AG04449 (cell line): Measurements from ENCODE around the gene BNIP3.

Source experiments
- CTCF ChIA-PET: fragments of 350-600 bp; formaldehyde crosslinking; extraction: SDS; loops from one replicate; lab custom pipeline; 2021; ENCODE audit warnings: antibody characterized with exemption; lab: Yijun Ruan, JAX
- POLR2A ChIA-PET: fragments of 400-600, 350-600 bp; formaldehyde crosslinking; extraction: SDS; loops from one replicate; lab custom pipeline; 2020; ENCODE audit warnings: antibody characterized with exemption, inconsistent platforms; lab: Yijun Ruan, JAX
- DNase-seq: peaks from one replicate; pipeline ENCODE4 v3.0.0-alpha.2; 2010; ENCODE audit warnings: low read depth, low spot score
- H3K4me3 ChIP-seq: 2 replicates; pipeline ENCODE4 v1.5.1; 2011; ENCODE audit warnings: low read depth, mild to moderate bottlenecking, control low read depth, low read length
- TF ChIP-seq, protein P1 (sequence below): IDR thresholded peaks from one replicate; pipeline ENCODE4 v1.5.1; 2011; ENCODE audit warnings: mild to moderate bottlenecking, moderate library complexity, low read length, control low read depth, inconsistent platforms; ENCODE audit not compliant: insufficient read depth; ENCODE audit errors: missing control alignments

BNIP3 gene

DNA sequence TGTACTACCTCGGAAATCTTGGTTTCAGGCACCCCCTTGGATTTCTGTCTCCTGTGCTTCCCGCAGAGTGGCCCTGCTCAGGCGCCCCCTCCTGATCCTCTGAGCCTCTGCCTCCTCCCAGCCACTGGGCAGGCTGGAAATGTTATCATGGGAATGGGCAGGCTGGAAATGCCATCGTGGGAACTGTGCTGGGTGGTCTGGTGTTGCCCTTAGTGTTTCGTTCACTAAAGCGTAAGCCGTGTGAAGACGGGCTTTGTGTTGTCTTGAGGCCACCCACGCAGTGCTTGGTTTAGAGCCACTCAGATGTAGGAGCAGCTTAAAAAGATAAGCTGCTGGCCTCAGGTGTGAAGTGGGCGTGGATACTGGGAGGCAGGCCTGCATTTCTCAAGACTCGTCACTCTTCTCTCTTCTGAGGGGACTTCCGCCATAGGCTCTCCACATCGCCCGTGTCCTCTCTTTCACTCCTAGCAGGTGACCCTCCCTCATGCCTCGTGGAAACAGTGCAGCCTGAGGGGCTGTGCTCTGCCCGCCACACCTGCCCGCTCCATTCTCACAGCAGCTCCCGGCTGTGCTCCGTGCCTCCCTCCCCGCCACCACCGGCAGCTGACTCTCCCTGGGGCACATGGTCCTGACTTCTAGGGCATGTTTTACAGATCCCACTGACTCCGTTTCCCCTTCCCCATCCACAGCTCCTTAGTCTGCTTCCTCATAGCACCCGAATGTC lies 52.4 kb downstream of the BNIP3 start:
- H3K4me3 ChIP-seq: no peak overlapping the region
- CTCF ChIA-PET: interaction anchor here (1.1 kb wide), 1 partner anchor 16 kb away, joined by 3 read pairs; no protein-coding TSS in a partner anchor
- TF ChIP-seq, protein P1, sequence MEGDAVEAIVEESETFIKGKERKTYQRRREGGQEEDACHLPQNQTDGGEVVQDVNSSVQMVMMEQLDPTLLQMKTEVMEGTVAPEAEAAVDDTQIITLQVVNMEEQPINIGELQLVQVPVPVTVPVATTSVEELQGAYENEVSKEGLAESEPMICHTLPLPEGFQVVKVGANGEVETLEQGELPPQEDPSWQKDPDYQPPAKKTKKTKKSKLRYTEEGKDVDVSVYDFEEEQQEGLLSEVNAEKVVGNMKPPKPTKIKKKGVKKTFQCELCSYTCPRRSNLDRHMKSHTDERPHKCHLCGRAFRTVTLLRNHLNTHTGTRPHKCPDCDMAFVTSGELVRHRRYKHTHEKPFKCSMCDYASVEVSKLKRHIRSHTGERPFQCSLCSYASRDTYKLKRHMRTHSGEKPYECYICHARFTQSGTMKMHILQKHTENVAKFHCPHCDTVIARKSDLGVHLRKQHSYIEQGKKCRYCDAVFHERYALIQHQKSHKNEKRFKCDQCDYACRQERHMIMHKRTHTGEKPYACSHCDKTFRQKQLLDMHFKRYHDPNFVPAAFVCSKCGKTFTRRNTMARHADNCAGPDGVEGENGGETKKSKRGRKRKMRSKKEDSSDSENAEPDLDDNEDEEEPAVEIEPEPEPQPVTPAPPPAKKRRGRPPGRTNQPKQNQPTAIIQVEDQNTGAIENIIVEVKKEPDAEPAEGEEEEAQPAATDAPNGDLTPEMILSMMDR: no peak
- DNase-seq: no peak
- POLR2A ChIA-PET: no interaction called here

DNA sequence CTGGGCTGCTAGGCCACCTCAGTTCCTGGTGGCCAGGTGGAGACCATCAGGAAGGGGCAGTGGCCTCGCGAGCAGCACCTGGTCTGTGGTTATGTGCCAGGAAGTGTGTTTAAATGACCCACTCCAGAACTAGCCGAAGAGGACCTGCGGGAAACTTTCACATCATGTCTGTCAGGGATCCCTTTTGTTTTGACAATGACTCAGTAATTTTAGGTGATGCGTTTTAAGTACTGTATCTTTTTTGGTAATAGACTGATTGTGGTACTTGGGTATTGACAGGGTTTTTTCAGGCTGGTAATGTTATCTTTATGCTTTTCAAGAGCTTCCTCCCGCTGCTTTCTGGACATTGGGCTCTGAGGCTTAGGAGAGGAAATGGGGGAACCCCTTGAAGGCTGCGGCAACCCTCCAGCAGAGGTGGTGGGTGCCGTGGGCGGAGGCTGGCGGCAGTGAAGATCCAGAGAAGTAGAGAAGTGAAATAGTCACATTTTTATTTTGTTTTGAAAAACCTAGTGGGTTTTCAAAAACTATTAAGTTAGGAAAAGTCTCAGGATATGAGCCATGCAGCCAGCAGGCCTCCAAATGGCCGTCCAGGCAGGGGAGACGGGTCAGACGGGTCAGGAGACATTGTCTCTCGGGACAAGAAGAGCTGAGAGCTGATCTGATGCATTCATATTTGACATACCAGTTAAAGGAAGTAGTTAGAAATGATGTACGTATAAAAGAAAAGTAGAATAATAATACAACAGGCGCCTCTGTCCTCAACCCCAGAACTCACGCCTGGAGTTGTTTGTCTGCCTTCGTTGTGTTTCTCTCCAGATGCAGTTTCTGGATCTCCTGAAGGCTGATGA lies 53.3 kb downstream of the BNIP3 start:
- no peak overlapping the region for H3K4me3 ChIP-seq
- ChIA-PET POLR2A (no interaction called here), CTCF (interaction anchor here (1.1 kb wide), 1 partner anchor 17 kb away, joined by 3 read pairs; no protein-coding TSS in a partner anchor)
- TF ChIP-seq, protein P1: no peak
- DNase-seq: no peak

DNA sequence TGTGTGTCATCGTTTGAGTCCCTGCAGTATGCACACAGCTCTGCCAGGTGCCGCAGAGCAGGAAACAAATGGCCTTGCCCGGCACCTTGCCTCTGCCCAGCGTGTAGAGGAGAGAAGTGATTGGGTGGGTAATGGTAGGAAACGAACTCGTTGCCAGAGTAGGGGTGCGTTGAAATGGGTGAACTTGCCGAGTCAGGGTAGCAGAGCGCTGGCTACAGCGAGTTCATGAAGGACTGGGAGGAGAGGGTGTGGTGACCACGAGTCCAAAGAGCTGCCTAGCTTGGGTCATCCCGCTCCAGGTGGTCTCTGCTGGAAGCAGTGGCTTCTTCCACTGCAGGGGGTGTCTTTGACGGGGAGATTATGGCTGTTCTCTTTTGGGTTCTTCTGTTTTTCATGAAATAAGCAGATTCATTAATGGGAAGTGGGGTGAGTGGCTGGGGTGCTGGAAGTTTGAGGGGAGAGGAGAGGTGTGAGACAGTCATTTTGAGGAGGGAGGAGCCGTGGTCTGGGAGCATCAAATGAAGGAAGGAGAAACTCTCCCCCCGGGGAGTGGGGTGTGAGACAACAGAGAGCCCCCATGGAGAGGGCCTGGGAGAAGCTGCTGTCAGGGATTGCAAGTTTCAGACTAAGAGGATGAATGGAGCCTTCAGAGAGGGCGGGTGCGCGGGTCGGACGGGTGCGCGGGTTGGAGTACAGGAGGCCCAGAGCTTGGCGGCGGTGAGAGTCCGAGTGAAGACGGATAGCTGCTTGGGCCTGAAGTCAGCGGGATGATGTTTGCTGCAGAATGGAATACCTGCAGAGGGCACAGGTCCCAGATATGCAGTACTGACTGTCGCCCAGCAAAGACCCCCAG lies 54.8 kb downstream of the BNIP3 start:
- no peak for DNase-seq
- H3K4me3 ChIP-seq: no peak overlapping the region
- ChIA-PET POLR2A (no interaction called here), CTCF (interaction anchor here (1.4 kb wide), 1 partner anchor 54 kb away, joined by 3 read pairs; no protein-coding TSS in a partner anchor)
- TF ChIP-seq, protein P1: no peak

DNA sequence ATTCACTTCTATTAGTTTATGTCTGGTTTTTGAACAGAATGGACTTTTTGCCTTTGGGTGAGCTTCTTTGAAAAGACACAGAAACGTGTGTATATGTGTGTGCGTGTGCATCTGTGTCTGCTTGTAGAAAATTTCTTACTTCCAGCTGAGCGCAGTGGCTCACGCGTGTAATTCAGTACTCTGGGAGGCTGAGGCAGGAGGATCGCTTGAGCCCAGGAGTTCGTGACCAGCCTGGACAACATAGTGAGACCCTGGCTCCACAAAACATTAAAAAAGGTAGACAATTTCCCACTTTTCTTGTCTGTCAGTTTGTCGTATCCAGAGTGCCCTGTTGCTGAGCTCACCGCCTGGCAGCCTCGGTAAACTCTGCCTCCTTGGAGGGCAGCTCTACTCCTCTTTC lies 55.5 kb downstream of the BNIP3 start:
- no peak overlapping the region for H3K4me3 ChIP-seq
- CTCF ChIA-PET: interaction anchor here (1.4 kb wide), 1 partner anchor 55 kb away, joined by 3 read pairs; no protein-coding TSS in a partner anchor
- DNase-seq: no peak
- POLR2A ChIA-PET: no interaction called here
- TF ChIP-seq, protein P1: no peak

DNA sequence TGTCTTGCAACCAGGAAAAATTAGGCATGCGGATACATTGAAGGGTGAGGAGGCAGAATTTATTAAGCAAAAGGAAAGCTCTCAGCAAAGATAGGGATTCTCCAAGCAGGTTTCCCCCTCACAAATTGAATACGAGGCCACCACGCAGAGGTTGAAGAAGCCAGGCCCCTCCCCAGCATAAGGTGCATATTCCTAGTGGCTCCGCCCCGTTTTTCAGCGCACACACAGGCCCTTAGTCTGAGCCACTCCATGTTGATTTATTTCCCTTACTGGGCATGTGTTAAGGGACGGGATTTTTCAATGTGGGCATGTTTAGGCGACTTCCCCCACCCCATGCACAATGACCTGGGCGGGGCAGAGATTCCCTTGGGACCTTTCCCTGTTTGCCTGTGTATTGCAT lies 56.0 kb downstream of the BNIP3 start:
- ChIA-PET POLR2A (no interaction called here), CTCF (interaction anchor here (1.4 kb wide), 1 partner anchor 55 kb away, joined by 3 read pairs; no protein-coding TSS in a partner anchor)
- TF ChIP-seq, protein P1: no peak
- DNase-seq: no peak
- H3K4me3 ChIP-seq: no peak overlapping the region
